ENCODE data around the gene PRSS38. TPM values are rescaled to one million over a fixed set of nuclear protein-coding genes. Genes with fewer than 3 reads are reported as not detected.

Gene PRSS38
- total RNA-seq, 1 experiment from 2014 or later, result not detected

DNA sequence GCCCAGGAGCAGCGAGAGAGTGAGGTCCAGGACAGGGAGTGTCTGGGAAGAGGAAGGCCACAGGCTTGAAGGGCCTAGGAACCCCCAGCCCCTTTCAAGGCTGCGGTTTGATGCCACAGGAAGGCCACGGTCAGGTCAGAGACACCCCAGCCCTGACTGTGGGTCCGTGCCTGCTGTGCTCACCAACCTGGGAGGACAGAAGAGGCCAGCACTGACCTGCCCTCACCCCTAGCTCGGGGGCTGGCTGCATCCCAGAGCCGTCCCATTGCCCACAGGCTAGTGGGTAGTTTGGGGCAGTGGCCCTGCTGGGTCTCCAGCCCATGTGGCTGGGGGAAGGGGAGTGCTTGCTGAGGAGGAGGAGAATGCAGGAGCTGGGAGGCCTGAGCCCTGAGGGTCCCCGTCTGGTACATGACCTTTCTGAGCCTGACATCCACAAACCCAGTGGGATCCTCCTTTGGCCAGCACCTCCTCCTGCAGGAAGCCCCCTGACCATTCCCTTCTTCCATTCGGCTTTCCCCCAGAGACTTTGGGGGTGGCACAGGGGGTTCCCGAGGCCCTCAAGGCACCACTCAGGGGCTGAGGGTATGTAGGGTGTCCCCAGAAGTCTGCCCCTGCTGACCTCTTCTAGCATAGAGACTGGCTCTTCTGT is 77.9 kb downstream of the PRSS38 start:
- intact Hi-C loops (cut with micrococcal nuclease; ENCODE audit: unreplicated experiment) (no loop called here), in situ Hi-C loops (cut with HindIII; ENCODE audit: low pct_unique_long_range_greater_than_20kb, low sequenced_read_pairs) (no loop called here)
- Histone ChIP-seq H3K9me3 (ENCODE audit: control insufficient read depth, insufficient read depth, low read depth, low read length) (no peaks in the 10 kb centered on the region), H3K4me1 (ENCODE audit: control insufficient read depth, insufficient read depth, low read length) (peaks cover 40% of the 10 kb centered on the region), H3K27ac (ENCODE audit: low read length) (peak overlapping the region; percentile 15; the same call in 1 of the 2 replicates), H3K36me3 (ENCODE audit: control insufficient read depth, insufficient read depth, low read length) (no peaks in the 10 kb centered on the region), H3K4me3 (ENCODE audit: low read depth in 2 of 2, low read length in 2 of 2) (no peak overlapping the region), H3K27me3 (ENCODE audit: control insufficient read depth, insufficient read depth, low read length) (no peaks in the 10 kb centered on the region)
- CTCF ChIA-PET, result no interaction called here
- no TSS peak for BruUV-seq (replicated peaks)
- ATAC-seq (no peak), DNase-seq (ENCODE audit: low read depth, low spot score) (no peak)
- TF ChIP-seq, protein P1, sequence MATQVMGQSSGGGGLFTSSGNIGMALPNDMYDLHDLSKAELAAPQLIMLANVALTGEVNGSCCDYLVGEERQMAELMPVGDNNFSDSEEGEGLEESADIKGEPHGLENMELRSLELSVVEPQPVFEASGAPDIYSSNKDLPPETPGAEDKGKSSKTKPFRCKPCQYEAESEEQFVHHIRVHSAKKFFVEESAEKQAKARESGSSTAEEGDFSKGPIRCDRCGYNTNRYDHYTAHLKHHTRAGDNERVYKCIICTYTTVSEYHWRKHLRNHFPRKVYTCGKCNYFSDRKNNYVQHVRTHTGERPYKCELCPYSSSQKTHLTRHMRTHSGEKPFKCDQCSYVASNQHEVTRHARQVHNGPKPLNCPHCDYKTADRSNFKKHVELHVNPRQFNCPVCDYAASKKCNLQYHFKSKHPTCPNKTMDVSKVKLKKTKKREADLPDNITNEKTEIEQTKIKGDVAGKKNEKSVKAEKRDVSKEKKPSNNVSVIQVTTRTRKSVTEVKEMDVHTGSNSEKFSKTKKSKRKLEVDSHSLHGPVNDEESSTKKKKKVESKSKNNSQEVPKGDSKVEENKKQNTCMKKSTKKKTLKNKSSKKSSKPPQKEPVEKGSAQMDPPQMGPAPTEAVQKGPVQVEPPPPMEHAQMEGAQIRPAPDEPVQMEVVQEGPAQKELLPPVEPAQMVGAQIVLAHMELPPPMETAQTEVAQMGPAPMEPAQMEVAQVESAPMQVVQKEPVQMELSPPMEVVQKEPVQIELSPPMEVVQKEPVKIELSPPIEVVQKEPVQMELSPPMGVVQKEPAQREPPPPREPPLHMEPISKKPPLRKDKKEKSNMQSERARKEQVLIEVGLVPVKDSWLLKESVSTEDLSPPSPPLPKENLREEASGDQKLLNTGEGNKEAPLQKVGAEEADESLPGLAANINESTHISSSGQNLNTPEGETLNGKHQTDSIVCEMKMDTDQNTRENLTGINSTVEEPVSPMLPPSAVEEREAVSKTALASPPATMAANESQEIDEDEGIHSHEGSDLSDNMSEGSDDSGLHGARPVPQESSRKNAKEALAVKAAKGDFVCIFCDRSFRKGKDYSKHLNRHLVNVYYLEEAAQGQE (IDR thresholded peaks at IDR 0.05; ENCODE audit: insufficient read depth in 1 of 2, low read depth in 2 of 2, low read length in 1 of 2), result no peak
- TF ChIP-seq TCF7L2 (IDR thresholded peaks at IDR 0.05; ENCODE audit: low read depth, low read length), result no peak
- TF ChIP-seq, protein P2, sequence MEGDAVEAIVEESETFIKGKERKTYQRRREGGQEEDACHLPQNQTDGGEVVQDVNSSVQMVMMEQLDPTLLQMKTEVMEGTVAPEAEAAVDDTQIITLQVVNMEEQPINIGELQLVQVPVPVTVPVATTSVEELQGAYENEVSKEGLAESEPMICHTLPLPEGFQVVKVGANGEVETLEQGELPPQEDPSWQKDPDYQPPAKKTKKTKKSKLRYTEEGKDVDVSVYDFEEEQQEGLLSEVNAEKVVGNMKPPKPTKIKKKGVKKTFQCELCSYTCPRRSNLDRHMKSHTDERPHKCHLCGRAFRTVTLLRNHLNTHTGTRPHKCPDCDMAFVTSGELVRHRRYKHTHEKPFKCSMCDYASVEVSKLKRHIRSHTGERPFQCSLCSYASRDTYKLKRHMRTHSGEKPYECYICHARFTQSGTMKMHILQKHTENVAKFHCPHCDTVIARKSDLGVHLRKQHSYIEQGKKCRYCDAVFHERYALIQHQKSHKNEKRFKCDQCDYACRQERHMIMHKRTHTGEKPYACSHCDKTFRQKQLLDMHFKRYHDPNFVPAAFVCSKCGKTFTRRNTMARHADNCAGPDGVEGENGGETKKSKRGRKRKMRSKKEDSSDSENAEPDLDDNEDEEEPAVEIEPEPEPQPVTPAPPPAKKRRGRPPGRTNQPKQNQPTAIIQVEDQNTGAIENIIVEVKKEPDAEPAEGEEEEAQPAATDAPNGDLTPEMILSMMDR (IDR thresholded peaks at IDR 0.05), result no peak
- no peak for TF ChIP-seq SIN3A (IDR thresholded peaks at IDR 0.05; ENCODE audit: borderline replicate concordance, insufficient read depth, low read depth, low read length)
- no peak for TF ChIP-seq POLR2AphosphoS5 (IDR thresholded peaks at IDR 0.05; ENCODE audit: low read depth, low read length)
- POLR2A ChIA-PET, result no interaction called here

DNA sequence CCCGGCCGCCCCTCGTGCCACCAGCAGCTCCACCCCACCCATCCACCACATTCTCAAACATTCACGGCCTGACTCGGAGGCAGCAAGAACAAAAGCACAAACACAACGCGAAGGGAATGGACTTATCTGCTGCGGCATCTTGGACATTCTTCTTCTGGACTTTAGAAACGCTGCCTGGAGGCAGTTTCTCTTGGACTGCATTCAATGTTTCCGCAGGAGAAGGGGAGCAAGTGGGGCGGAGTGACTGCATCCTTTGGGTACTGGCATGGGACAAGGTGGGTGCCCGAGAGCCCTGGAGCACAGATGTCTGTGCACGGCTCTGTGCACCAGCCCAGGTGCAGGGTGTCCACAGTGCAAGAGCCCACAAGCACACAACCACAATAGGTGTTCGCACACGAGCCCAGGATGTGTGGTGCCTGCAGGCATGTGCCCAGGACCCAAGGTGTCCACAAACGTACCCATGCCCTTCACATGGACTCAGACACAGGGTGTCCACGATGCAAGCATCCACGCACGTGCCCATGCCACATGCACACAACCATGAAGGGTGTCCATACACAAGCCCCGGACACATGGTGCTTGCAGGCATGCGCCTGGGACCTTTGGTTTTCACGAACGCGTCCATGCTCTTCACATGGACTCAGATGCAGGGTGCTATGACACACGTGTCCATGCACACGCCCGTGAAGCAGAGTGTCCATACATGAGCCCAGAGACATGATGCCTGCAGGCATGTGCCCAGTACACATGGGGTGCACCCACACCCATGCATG is 78.7 kb downstream of the PRSS38 start:
- Histone ChIP-seq H3K27me3 (ENCODE audit: control insufficient read depth, insufficient read depth, low read length) (no peaks in the 10 kb centered on the region), H3K36me3 (ENCODE audit: control insufficient read depth, insufficient read depth, low read length) (no peaks in the 10 kb centered on the region), H3K9me3 (ENCODE audit: control insufficient read depth, insufficient read depth, low read depth, low read length) (no peaks in the 10 kb centered on the region), H3K4me1 (ENCODE audit: control insufficient read depth, insufficient read depth, low read length) (peaks cover 40% of the 10 kb centered on the region), H3K4me3 (ENCODE audit: low read depth in 2 of 2, low read length in 2 of 2) (no peak overlapping the region), H3K27ac (ENCODE audit: low read length) (no peak overlapping the region)
- in situ Hi-C loops (cut with HindIII; ENCODE audit: low pct_unique_long_range_greater_than_20kb, low sequenced_read_pairs) (no loop called here), intact Hi-C loops (cut with micrococcal nuclease; ENCODE audit: unreplicated experiment) (no loop called here)
- no TSS peak for BruUV-seq (replicated peaks)
- TF ChIP-seq, protein P2 (IDR thresholded peaks at IDR 0.05), result no peak
- TF ChIP-seq, protein P1 (IDR thresholded peaks at IDR 0.05; ENCODE audit: insufficient read depth in 1 of 2, low read depth in 2 of 2, low read length in 1 of 2), result no peak
- no peak for TF ChIP-seq TCF7L2 (IDR thresholded peaks at IDR 0.05; ENCODE audit: low read depth, low read length)
- TF ChIP-seq POLR2AphosphoS5 (IDR thresholded peaks at IDR 0.05; ENCODE audit: low read depth, low read length), result no peak
- TF ChIP-seq SIN3A (IDR thresholded peaks at IDR 0.05; ENCODE audit: borderline replicate concordance, insufficient read depth, low read depth, low read length), result no peak
- POLR2A ChIA-PET, result no interaction called here
- ATAC-seq (no peak), DNase-seq (ENCODE audit: low read depth, low spot score) (no peak)
- CTCF ChIA-PET, result no interaction called here
